Prostate gland (tissue), 2 donors: Measurements from ENCODE around the gene KIF16B. TPM values are rescaled to one million over a fixed set of nuclear protein-coding genes. Genes with fewer than 3 reads are reported as not detected.

ENCODE experiments used
- DNase-seq: peaks from one replicate; pipeline ENCODE4 v3.0.0-alpha.2; 2019; ENCODE audit warnings: low spot score
- H3K27ac ChIP-seq, 2 donors: fragments of 200-600 bp; sonication (generic); 2 replicates each; pipeline ENCODE4 v1.5.1; 2017 to 2019
- H3K27me3 ChIP-seq: fragments of 200-600 bp; sonication (generic); replicated peaks from 2 replicates; pipeline ENCODE4 v1.5.1; 2019; ENCODE audit not compliant: insufficient read depth
- H3K36me3 ChIP-seq, 2 donors: fragments of 200-600 bp; sonication (generic); 1 replicate in 1 of 2; 2 replicates in 1 of 2; pipeline versions ENCODE4 v1.5.1 to v1.8.1; 2017 to 2019
- H3K4me1 ChIP-seq: fragments of 200-600 bp; sonication (generic); replicated peaks from 2 replicates; pipeline ENCODE4 v1.5.1; 2019
- H3K4me3 ChIP-seq, 2 donors: fragments of 200-600 bp; sonication (generic); 2 replicates each; pipeline ENCODE4 v1.5.1; 2017 to 2019
- H3K9me3 ChIP-seq: fragments of 200-600 bp; sonication (generic); 2 replicates; pipeline ENCODE4 v1.5.1; 2017
- POLR2A ChIP-seq: fragments of 450-650 bp; IDR thresholded peaks from one replicate; pipeline ENCODE4 v1.6.1; 2016; ENCODE audit warnings: antibody characterized with exemption, mild to moderate bottlenecking
- POLR2AphosphoS5 ChIP-seq: sonication (generic); formaldehyde crosslinking; IDR thresholded peaks from one replicate; pipeline ENCODE4 v1.6.1; 2017; ENCODE audit warnings: antibody characterized with exemption
- WGBS: methylation state at CpG from one replicate; pipeline ENCODE4 v1.1.5; 2018; 5-methylcytosine and 5-hydroxymethylcytosine counted together
- intact Hi-C: fragments of 100-400 bp; cut with DNase I; formaldehyde crosslinking; loops from one replicate; pipeline ENCODE4 v1.14.2; 2022
- total RNA-seq, 2 donors: library from RNA; depleted of rRNA; stranded (reverse); fragments of >200 nt; gene quantifications; one replicate each; pipeline ENCODE4 v1.1.0, GENCODE V29; 2016
- TF ChIP-seq, protein P1 (sequence below), 4 experiments: fragments of 200-600 bp in 2 of 4; fragments of 450-650 bp in 2 of 4; sonication (generic) in 2 of 4; IDR thresholded peaks; 1 replicate in 3 of 4; 2 replicates in 1 of 4; pipeline ENCODE4 v1.5.1; 2016 to 2019; ENCODE audit warnings: antibody characterized with exemption in 4 of 4, mild to moderate bottlenecking in 2 of 4, moderate library complexity in 2 of 4

The KIF16B gene
- total RNA-seq, 2 donors from 2014 or later, result 11.5 to 24.4 TPM

DNA sequence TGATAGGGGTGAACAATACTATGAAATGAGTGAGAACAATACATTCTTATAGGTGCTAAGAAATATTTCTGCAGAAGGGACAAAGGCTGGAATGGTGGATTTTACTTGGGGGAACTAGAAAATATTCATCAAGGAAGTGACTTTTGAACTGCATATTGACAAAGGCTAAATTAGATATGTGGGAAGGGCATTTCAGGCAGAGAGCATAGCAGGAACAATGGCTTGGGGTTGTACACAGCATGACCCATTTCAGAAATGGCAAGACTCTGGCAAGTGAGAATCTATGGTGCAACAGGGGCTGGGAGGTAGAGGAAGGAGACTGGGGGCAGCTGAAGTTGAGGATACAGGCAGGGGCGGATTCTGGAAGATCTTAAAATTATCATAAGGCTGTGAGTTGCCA is 46.7 kb upstream of the KIF16B start:
- intact Hi-C loops, result no loop called here
- Histone ChIP-seq H3K4me1 (no peaks in the 10 kb centered on the region), H3K4me3 (no peak overlapping the region), H3K27ac (no peak overlapping the region), H3K9me3 (no peaks in the 10 kb centered on the region), H3K27me3 (no peaks in the 10 kb centered on the region), H3K36me3 (no peaks in the 10 kb centered on the region)
- 89% methylated on average over 1 of the region's 1 CpG for WGBS
- TF ChIP-seq POLR2AphosphoS5 (no peak), POLR2A (no peak)
- TF ChIP-seq, protein P1, sequence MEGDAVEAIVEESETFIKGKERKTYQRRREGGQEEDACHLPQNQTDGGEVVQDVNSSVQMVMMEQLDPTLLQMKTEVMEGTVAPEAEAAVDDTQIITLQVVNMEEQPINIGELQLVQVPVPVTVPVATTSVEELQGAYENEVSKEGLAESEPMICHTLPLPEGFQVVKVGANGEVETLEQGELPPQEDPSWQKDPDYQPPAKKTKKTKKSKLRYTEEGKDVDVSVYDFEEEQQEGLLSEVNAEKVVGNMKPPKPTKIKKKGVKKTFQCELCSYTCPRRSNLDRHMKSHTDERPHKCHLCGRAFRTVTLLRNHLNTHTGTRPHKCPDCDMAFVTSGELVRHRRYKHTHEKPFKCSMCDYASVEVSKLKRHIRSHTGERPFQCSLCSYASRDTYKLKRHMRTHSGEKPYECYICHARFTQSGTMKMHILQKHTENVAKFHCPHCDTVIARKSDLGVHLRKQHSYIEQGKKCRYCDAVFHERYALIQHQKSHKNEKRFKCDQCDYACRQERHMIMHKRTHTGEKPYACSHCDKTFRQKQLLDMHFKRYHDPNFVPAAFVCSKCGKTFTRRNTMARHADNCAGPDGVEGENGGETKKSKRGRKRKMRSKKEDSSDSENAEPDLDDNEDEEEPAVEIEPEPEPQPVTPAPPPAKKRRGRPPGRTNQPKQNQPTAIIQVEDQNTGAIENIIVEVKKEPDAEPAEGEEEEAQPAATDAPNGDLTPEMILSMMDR (IDR thresholded peaks at IDR 0.05), result no peak
- no peak for DNase-seq

DNA sequence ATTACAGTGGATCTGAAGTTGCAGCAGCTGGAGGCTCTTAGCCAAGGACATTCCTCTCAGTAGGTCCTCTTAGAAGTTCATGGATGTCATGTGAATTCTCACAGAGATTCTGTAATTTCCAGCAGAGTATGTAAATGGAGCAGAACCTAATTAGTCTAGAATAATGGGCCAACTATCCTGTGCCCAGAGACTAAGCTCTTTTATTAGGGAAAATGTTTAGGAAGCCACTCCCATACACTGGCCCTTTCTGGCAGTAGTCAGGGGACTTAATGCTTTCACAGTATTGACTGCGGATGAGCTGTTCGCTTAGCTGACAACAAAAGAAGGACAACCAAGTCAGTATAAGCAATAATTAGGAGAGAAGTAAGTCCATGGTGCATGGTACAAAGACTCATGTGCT is 43.8 kb upstream of the KIF16B start:
- Histone ChIP-seq H3K27me3 (no peaks in the 10 kb centered on the region), H3K4me3 (no peak overlapping the region), H3K4me1 (no peaks in the 10 kb centered on the region), H3K27ac (no peak overlapping the region), H3K36me3 (no peaks in the 10 kb centered on the region), H3K9me3 (no peaks in the 10 kb centered on the region)
- 98% methylated on average over 2 of the region's 2 CpGs for WGBS
- intact Hi-C loops, result no loop called here
- DNase-seq, result no peak
- no peak for TF ChIP-seq POLR2A
- TF ChIP-seq, protein P1 (IDR thresholded peaks at IDR 0.05), result no peak

DNA sequence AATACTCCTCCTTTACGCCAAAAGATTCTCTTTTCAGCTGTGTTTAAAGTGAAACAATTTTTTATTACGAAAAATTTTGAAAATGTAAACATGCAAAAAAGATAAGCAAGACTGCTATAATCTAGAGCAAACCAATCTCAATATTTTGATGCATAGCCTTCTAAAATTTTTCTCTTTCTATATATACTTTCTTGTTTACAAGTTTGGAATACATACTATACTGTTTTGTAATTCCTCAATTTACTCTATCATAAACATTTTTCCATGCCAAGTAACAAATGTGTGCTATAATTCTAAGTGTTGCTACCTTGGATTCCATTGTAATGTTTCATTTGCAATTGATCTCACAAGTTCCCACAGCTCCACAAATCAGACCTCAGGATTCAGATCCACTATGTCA is 43.1 kb upstream of the KIF16B start:
- no peak for TF ChIP-seq POLR2A
- TF ChIP-seq POLR2AphosphoS5, result no peak

DNA sequence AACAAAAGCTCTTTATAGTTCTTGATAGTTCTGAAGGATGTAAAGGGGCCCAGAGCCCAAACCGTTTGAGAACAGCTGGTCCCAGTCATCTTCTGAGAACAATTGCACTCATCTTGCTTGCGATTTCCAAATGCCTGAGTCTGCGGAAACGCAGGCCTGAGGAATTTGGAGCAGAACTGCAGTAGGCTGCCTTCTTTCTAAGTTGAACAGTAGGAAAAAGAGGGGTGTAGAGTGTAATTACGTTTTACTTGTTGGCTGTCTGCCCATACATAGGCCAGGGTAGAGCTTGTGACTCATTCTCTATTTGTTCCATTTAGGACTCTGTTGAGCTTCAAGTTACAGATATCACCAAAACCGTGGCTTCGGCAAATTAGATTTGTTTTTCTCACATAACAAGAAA is 42.0 kb upstream of the KIF16B start:
- Histone ChIP-seq H3K36me3 (no peaks in the 10 kb centered on the region), H3K9me3 (no peaks in the 10 kb centered on the region), H3K27ac (no peak overlapping the region), H3K4me3 (no peak overlapping the region), H3K27me3 (no peaks in the 10 kb centered on the region), H3K4me1 (no peaks in the 10 kb centered on the region)
- TF ChIP-seq, protein P1 (IDR thresholded peaks at IDR 0.05), result no peak
- TF ChIP-seq POLR2AphosphoS5 (no peak), POLR2A (no peak)
- intact Hi-C loops, result no loop called here
- DNase-seq, result no peak
- 36% methylated on average over 7 of the region's 7 CpGs for WGBS

More for the DNA sequence above, 43.1 kb upstream of the KIF16B start:
- Histone ChIP-seq H3K9me3 (no peaks in the 10 kb centered on the region), H3K27me3 (no peaks in the 10 kb centered on the region), H3K4me1 (no peaks in the 10 kb centered on the region), H3K36me3 (no peaks in the 10 kb centered on the region), H3K27ac (no peak overlapping the region), H3K4me3 (no peak overlapping the region)
- 94% methylated on average over 2 of the region's 2 CpGs for WGBS
- intact Hi-C loops, result no loop called here
- DNase-seq, result no peak

DNA sequence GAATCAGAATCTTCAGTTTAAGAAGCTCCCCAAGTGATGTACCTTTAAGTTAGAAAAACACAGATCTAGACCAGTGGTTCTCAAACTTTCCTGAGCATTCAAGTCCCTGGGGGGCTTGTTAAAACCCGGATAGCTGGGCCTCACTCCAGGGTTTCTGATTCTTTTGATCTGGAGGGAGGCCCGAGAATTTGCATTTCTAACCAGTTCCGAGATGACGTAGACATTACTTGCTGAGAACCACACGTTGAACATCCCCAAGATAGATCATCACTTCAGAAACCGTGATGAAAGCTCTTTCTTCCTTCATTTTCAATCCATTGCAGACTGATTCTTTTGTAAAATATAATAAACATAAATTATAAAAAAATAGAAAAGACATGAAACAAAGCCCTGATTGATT is 40.7 kb upstream of the KIF16B start:
- DNase-seq, result no peak
- H3K4me3 ChIP-seq, result no peak overlapping the region
- no peaks in the 10 kb centered on the region for H3K27me3 ChIP-seq
- TF ChIP-seq POLR2A, result no peak
- TF ChIP-seq, protein P1 (IDR thresholded peaks at IDR 0.05), result no peak
- no peak for TF ChIP-seq POLR2AphosphoS5
- WGBS, result 74% methylated on average over 6 of the region's 6 CpGs
- H3K4me1 ChIP-seq, result no peaks in the 10 kb centered on the region
- H3K36me3 ChIP-seq, result no peaks in the 10 kb centered on the region
- H3K9me3 ChIP-seq, result no peaks in the 10 kb centered on the region
- intact Hi-C loops, result no loop called here
- H3K27ac ChIP-seq, result no peak overlapping the region
